ENCODE data around the gene ARHGEF37. TPM values are rescaled to one million over a fixed set of nuclear protein-coding genes. Genes with fewer than 3 reads are reported as not detected.

Gene ARHGEF37
- total RNA-seq, 3 donors from 2014 or later: 5.3 to 54.4 (median 29.2) TPM

DNA sequence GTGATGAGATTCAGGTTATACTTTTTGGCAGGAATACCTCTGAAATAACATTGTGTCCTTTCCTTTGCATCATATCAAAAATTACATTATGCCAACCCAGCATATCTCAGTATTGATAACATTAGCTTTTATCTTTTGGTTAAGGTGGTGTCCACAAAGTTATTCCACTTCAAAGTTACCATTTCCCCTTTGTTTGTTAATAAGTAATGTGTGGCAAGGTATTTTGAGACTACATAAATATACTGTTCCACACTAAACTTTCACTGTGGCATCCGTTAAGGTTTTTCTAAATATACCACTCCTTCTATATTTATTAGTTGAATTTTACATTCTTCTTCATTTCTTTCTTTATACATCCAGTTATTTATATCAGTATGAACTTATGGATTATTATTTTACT, 14.1 kb upstream of the ARHGEF37 start:
- Histone ChIP-seq H3K27me3 (no peaks in the 10 kb centered on the region), H3K36me3 (no peaks in the 10 kb centered on the region), H3K4me3 (no peak overlapping the region), H3K27ac (no peak overlapping the region), H3K9me3 (no peaks in the 10 kb centered on the region), H3K4me1 (peaks cover 0 to 8% of the 10 kb centered on the region in 2 donors)
- intact Hi-C loops (cut with DNase I; ENCODE audit: low total_unique reads): loop anchor here (2.0 to 10.0 kb wide), 2 partner anchors 44 to 202 kb away; no protein-coding TSS in a partner anchor
- TF ChIP-seq POLR2A (IDR thresholded peaks at IDR 0.05): no peak
- TF ChIP-seq, protein P1, sequence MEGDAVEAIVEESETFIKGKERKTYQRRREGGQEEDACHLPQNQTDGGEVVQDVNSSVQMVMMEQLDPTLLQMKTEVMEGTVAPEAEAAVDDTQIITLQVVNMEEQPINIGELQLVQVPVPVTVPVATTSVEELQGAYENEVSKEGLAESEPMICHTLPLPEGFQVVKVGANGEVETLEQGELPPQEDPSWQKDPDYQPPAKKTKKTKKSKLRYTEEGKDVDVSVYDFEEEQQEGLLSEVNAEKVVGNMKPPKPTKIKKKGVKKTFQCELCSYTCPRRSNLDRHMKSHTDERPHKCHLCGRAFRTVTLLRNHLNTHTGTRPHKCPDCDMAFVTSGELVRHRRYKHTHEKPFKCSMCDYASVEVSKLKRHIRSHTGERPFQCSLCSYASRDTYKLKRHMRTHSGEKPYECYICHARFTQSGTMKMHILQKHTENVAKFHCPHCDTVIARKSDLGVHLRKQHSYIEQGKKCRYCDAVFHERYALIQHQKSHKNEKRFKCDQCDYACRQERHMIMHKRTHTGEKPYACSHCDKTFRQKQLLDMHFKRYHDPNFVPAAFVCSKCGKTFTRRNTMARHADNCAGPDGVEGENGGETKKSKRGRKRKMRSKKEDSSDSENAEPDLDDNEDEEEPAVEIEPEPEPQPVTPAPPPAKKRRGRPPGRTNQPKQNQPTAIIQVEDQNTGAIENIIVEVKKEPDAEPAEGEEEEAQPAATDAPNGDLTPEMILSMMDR (IDR thresholded peaks at IDR 0.05): no peak
- no peak for TF ChIP-seq POLR2AphosphoS5 (IDR thresholded peaks at IDR 0.05)
- no peak for DNase-seq (ENCODE audit: low spot score in 2 of 2)

DNA sequence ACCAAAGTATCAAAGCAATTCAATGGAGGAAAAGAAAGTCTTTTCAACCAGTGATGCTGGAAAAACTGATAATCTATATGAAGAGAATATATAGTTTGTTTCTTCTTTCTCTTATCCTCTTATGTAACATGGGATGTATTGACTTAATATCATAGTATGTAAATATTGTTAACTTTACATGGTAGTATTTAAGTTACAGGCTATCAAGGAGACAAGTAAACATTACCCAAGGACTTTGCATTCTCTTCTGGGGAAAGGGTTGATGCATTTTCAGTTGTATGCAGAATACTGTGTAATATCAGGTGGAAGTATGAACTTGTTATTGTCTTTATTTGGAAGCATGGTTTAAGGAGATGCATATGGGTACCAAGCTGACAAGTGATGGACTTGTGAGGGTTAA, 9.1 kb upstream of the ARHGEF37 start:
- Histone ChIP-seq H3K27ac (no peak overlapping the region), H3K4me1 (no peaks in the 10 kb centered on the region), H3K27me3 (no peaks in the 10 kb centered on the region), H3K4me3 (no peak overlapping the region), H3K9me3 (no peaks in the 10 kb centered on the region), H3K36me3 (no peaks in the 10 kb centered on the region)
- TF ChIP-seq POLR2AphosphoS5 (IDR thresholded peaks at IDR 0.05): no peak
- no peak for TF ChIP-seq POLR2A (IDR thresholded peaks at IDR 0.05)
- TF ChIP-seq, protein P1 (IDR thresholded peaks at IDR 0.05): no peak
- intact Hi-C loops (cut with DNase I; ENCODE audit: low total_unique reads): no loop called here
- DNase-seq (ENCODE audit: low spot score in 2 of 2): no peak

DNA sequence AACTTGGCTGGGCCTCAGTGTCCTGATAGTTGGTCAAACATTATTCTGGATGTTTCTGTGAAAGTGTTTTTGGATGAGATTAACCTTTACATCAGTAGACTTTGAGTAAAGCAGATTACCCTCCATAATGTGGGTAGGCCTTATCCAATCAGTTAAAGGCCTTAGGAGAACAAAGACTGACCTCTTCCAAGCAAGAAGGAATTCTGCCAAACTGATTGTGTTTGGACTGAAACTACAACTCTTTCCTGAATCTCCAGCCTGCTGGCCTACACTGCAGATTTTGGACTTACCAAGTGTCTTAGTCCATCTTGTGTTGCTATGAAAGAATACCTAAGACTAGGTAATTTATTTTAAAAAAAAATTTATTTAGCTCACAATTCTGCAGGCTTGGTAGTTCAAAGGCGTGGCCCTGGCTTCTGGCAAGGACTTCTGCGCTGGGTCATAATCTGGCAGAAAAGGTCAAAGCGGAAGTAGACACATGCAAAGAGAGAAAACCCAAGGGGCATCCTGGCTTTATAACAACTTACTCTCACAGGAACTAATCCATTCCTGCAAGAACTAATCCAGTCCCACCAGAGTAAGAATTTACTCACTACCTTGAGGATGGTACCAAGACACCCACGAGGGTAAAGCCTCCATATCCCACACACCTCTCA, 8.6 kb upstream of the ARHGEF37 start:
- Histone ChIP-seq H3K4me3 (no peak overlapping the region), H3K27me3 (no peaks in the 10 kb centered on the region), H3K4me1 (no peaks in the 10 kb centered on the region), H3K27ac (peak overlapping the region in 1 of 2 donors; percentile 44), H3K9me3 (no peaks in the 10 kb centered on the region), H3K36me3 (no peaks in the 10 kb centered on the region)
- TF ChIP-seq, protein P1 (IDR thresholded peaks at IDR 0.05): no peak
- TF ChIP-seq POLR2AphosphoS5 (IDR thresholded peaks at IDR 0.05): no peak
- TF ChIP-seq POLR2A (IDR thresholded peaks at IDR 0.05): no peak
- intact Hi-C loops (cut with DNase I; ENCODE audit: low total_unique reads): no loop called here
- no peak for DNase-seq (ENCODE audit: low spot score in 2 of 2)

DNA sequence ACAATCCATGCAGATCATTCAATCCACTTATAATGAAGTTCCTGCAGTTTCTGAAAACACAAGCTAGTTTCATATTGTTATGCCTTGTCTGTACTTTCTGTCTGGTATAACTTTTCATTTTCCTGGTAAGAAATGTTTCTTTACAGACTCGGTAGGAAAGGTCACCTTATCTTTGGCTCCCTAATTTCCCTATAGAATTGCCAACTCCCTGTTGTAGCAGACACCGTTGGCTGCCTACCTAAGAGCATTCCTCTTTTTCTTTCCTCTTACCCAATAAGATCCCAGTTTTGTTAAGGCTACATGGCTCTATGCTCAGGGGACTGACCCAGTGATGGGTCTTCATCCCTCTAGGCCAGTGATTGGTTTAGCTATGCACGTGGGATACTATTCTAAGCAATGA, 6.2 kb upstream of the ARHGEF37 start:
- intact Hi-C loops (cut with DNase I; ENCODE audit: low total_unique reads): no loop called here
- Histone ChIP-seq H3K36me3 (no peaks in the 10 kb centered on the region), H3K27ac (no peak overlapping the region), H3K4me1 (no peaks in the 10 kb centered on the region), H3K4me3 (no peak overlapping the region), H3K9me3 (no peaks in the 10 kb centered on the region), H3K27me3 (no peaks in the 10 kb centered on the region)
- no peak for TF ChIP-seq POLR2A (IDR thresholded peaks at IDR 0.05)
- TF ChIP-seq, protein P1 (IDR thresholded peaks at IDR 0.05): no peak
- TF ChIP-seq POLR2AphosphoS5 (IDR thresholded peaks at IDR 0.05): no peak
- DNase-seq (ENCODE audit: low spot score in 2 of 2): no peak

DNA sequence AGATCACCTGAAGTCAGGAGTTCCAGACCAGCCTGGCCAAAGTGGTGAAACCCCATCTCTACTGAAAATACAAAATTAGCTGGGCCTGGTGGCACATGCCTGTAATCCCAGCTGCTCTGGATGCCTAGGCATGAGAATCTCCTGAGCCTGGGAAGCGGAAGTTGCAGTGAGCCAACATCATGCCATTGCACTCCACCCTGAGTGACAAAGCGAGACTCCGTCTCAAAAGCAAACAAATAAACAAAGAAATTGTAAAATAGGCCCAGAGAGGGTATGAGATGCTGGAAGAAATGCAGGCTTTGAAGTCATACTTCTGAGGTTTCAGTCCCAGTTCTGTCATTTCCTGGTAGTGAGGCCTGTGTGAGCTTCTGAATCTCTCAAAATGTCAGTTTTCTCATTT, 5.3 kb upstream of the ARHGEF37 start:
- TF ChIP-seq POLR2AphosphoS5 (IDR thresholded peaks at IDR 0.05): no peak
- TF ChIP-seq POLR2A (IDR thresholded peaks at IDR 0.05): no peak
- TF ChIP-seq, protein P1 (IDR thresholded peaks at IDR 0.05): no peak
- H3K27me3 ChIP-seq: no peaks in the 10 kb centered on the region
- no peak overlapping the region for H3K27ac ChIP-seq
- no peaks in the 10 kb centered on the region for H3K36me3 ChIP-seq
- H3K4me1 ChIP-seq: peaks cover 0 to 5% of the 10 kb centered on the region in 2 donors
- no peak overlapping the region for H3K4me3 ChIP-seq
- H3K9me3 ChIP-seq: no peaks in the 10 kb centered on the region
- intact Hi-C loops (cut with DNase I; ENCODE audit: low total_unique reads): no loop called here
- DNase-seq (ENCODE audit: low spot score in 2 of 2): no peak

Data from breast epithelium (tissue), 4 donors.